ENCODE results near the gene SLC35F4.
"Not testable (repeated sequence)": the region's sequence is repeated elsewhere in the genome, so short reads cannot be mapped to it uniquely, and the experiment has no call there.

SLC35F4 gene

GRCh38 chr14:57754527-57754926 lies 111.4 kb downstream of the SLC35F4 start:
- in situ Hi-C loops (cut with HindIII; ENCODE audit: low pct_unique_long_range_greater_than_20kb, low sequenced_read_pairs), result no loop called here
- no peak for DNase-seq (ENCODE audit: low read depth in 1 of 2, low spot score in 1 of 2)
- no peak for TF ChIP-seq JUND (IDR thresholded peaks at IDR 0.05; ENCODE audit: low read depth)

- DNase-seq (ENCODE audit: low read depth in 1 of 2, low spot score in 1 of 2), result no peak
- no peak for TF ChIP-seq JUND (IDR thresholded peaks at IDR 0.05; ENCODE audit: low read depth)
- in situ Hi-C loops (cut with HindIII; ENCODE audit: low pct_unique_long_range_greater_than_20kb, low sequenced_read_pairs), result no loop called here
These were observed 112.1 kb downstream of the SLC35F4 start for GRCh38 chr14:57753821-57754220.

- in situ Hi-C loops (cut with HindIII; ENCODE audit: low pct_unique_long_range_greater_than_20kb, low sequenced_read_pairs); DNase-seq (ENCODE audit: low read depth in 1 of 2, low spot score in 1 of 2): not testable (repeated sequence)
These were observed 113.7 kb downstream of the SLC35F4 start for GRCh38 chr14:57752142-57752695.

GRCh38 chr14:57751400-57751799 lies 114.5 kb downstream of the SLC35F4 start:
- in situ Hi-C loops (cut with HindIII; ENCODE audit: low pct_unique_long_range_greater_than_20kb, low sequenced_read_pairs), result no loop called here
- DNase-seq (ENCODE audit: low read depth in 1 of 2, low spot score in 1 of 2), result no peak
- TF ChIP-seq JUND (IDR thresholded peaks at IDR 0.05; ENCODE audit: low read depth), result no peak

- no peak for DNase-seq (ENCODE audit: low read depth in 1 of 2, low spot score in 1 of 2)
- TF ChIP-seq JUND (IDR thresholded peaks at IDR 0.05; ENCODE audit: low read depth), result no peak
- in situ Hi-C loops (cut with HindIII; ENCODE audit: low pct_unique_long_range_greater_than_20kb, low sequenced_read_pairs), result no loop called here
These were observed 116.6 kb downstream of the SLC35F4 start for GRCh38 chr14:57749267-57749666.

- no peak for TF ChIP-seq JUND (IDR thresholded peaks at IDR 0.05; ENCODE audit: low read depth)
- no peak for DNase-seq (ENCODE audit: low read depth in 1 of 2, low spot score in 1 of 2)
- in situ Hi-C loops (cut with HindIII; ENCODE audit: low pct_unique_long_range_greater_than_20kb, low sequenced_read_pairs), result no loop called here
These were observed 117.6 kb downstream of the SLC35F4 start for GRCh38 chr14:57748279-57748678.

- in situ Hi-C loops (cut with HindIII; ENCODE audit: low pct_unique_long_range_greater_than_20kb, low sequenced_read_pairs), result no loop called here
- no peak for TF ChIP-seq JUND (IDR thresholded peaks at IDR 0.05; ENCODE audit: low read depth)
- DNase-seq (ENCODE audit: low read depth in 1 of 2, low spot score in 1 of 2), result no peak
These were observed 118.9 kb downstream of the SLC35F4 start for GRCh38 chr14:57747036-57747435.

GRCh38 chr14:57746563-57746962 lies 119.3 kb downstream of the SLC35F4 start:
- in situ Hi-C loops (cut with HindIII; ENCODE audit: low pct_unique_long_range_greater_than_20kb, low sequenced_read_pairs), result no loop called here
- DNase-seq (ENCODE audit: low read depth in 1 of 2, low spot score in 1 of 2), result no peak
- TF ChIP-seq JUND (IDR thresholded peaks at IDR 0.05; ENCODE audit: low read depth), result no peak

- DNase-seq (ENCODE audit: low read depth in 1 of 2, low spot score in 1 of 2), result no peak
- in situ Hi-C loops (cut with HindIII; ENCODE audit: low pct_unique_long_range_greater_than_20kb, low sequenced_read_pairs), result no loop called here
- TF ChIP-seq JUND (IDR thresholded peaks at IDR 0.05; ENCODE audit: low read depth), result no peak
These were observed 126.4 kb downstream of the SLC35F4 start for GRCh38 chr14:57739516-57739915.

GRCh38 chr14:57737598-57737997 lies 128.3 kb downstream of the SLC35F4 start:
- TF ChIP-seq JUND (IDR thresholded peaks at IDR 0.05; ENCODE audit: low read depth), result no peak
- in situ Hi-C loops (cut with HindIII; ENCODE audit: low pct_unique_long_range_greater_than_20kb, low sequenced_read_pairs), result no loop called here
- no peak for DNase-seq (ENCODE audit: low read depth in 1 of 2, low spot score in 1 of 2)

GRCh38 chr14:57736391-57736790 lies 129.5 kb downstream of the SLC35F4 start:
- in situ Hi-C loops (cut with HindIII; ENCODE audit: low pct_unique_long_range_greater_than_20kb, low sequenced_read_pairs), result no loop called here
- no peak for DNase-seq (ENCODE audit: low read depth in 1 of 2, low spot score in 1 of 2)
- TF ChIP-seq JUND (IDR thresholded peaks at IDR 0.05; ENCODE audit: low read depth), result no peak

GRCh38 chr14:57735276-57735675 lies 130.6 kb downstream of the SLC35F4 start:
- in situ Hi-C loops (cut with HindIII; ENCODE audit: low pct_unique_long_range_greater_than_20kb, low sequenced_read_pairs), result no loop called here
- DNase-seq (ENCODE audit: low read depth in 1 of 2, low spot score in 1 of 2), result no peak
- no peak for TF ChIP-seq JUND (IDR thresholded peaks at IDR 0.05; ENCODE audit: low read depth)

GRCh38 chr14:57732463-57733285 lies 133.2 kb downstream of the SLC35F4 start:
- DNase-seq (ENCODE audit: low read depth in 1 of 2, low spot score in 1 of 2), result no peak
- no peak for TF ChIP-seq JUND (IDR thresholded peaks at IDR 0.05; ENCODE audit: low read depth)
- in situ Hi-C loops (cut with HindIII; ENCODE audit: low pct_unique_long_range_greater_than_20kb, low sequenced_read_pairs), result no loop called here

All from T47D (cell line).